GM23248 (cell line): Measurements from ENCODE around the gene ASB4. TPM values are rescaled to one million over a fixed set of nuclear protein-coding genes. Genes with fewer than 3 reads are reported as not detected.
A peak's percentile ranks its signal among the peaks of the same experiment; 100 is the strongest.

ENCODE experiments used
- DNase-seq: peaks from one replicate; pipeline ENCODE4 v3.0.0-alpha.2; 2015
- H2AFZ ChIP-seq: fragments of 200-600 bp; sonication (generic); 2 replicates; pipeline ENCODE4 v1.6.1; 2016; ENCODE audit warnings: antibody characterized with exemption
- H3F3A ChIP-seq: fragments of 200-600 bp; sonication (generic); 2 replicates; pipeline ENCODE4 v1.6.1; 2016; ENCODE audit warnings: mild to moderate bottlenecking, antibody characterized with exemption, mixed run types; ENCODE audit not compliant: insufficient read depth
- H3K27ac ChIP-seq: fragments of 200-600 bp; sonication (generic); 2 replicates; pipeline ENCODE4 v1.5.1; 2016; ENCODE audit warnings: mild to moderate bottlenecking
- H3K27me3 ChIP-seq: fragments of 200-600 bp; sonication (generic); replicated peaks from 2 replicates; pipeline ENCODE4 v1.6.1; 2016; ENCODE audit warnings: mild to moderate bottlenecking; ENCODE audit not compliant: insufficient read depth
- H3K36me3 ChIP-seq: fragments of 200-600 bp; sonication (generic); 2 replicates; pipeline ENCODE4 v1.6.1; 2016; ENCODE audit warnings: low read depth, mild to moderate bottlenecking
- H3K4me1 ChIP-seq: fragments of 200-600 bp; sonication (generic); 2 replicates; pipeline ENCODE4 v1.6.1; 2016; ENCODE audit warnings: mild to moderate bottlenecking; ENCODE audit not compliant: insufficient read depth
- H3K4me2 ChIP-seq: fragments of 200-600 bp; sonication (generic); one replicate; pipeline ENCODE4 v1.6.1; 2016; ENCODE audit warnings: mild to moderate bottlenecking; ENCODE audit not compliant: unreplicated experiment
- H3K4me3 ChIP-seq: fragments of 200-600 bp; sonication (generic); 2 replicates; pipeline ENCODE4 v1.5.1; 2016; ENCODE audit warnings: mild to moderate bottlenecking
- H3K79me2 ChIP-seq: fragments of 200-600 bp; sonication (generic); 2 replicates; pipeline ENCODE4 v1.6.1; 2016; ENCODE audit warnings: mild to moderate bottlenecking; ENCODE audit not compliant: insufficient read depth
- H3K9ac ChIP-seq: fragments of 200-600 bp; sonication (generic); 2 replicates; pipeline ENCODE4 v1.6.1; 2016; ENCODE audit warnings: mild to moderate bottlenecking
- H3K9me2 ChIP-seq: fragments of 200-600 bp; sonication (generic); 2 replicates; pipeline ENCODE4 v1.6.1; 2016; ENCODE audit warnings: mixed run types, mild to moderate bottlenecking, moderate library complexity; ENCODE audit not compliant: insufficient read depth
- H3K9me3 ChIP-seq: fragments of 200-600 bp; sonication (generic); one replicate; pipeline ENCODE4 v1.6.1; 2017; ENCODE audit warnings: low read depth
- H4K20me1 ChIP-seq: fragments of 200-600 bp; sonication (generic); 2 replicates; pipeline ENCODE4 v1.6.0; 2016; ENCODE audit not compliant: insufficient read depth
- EZH2 ChIP-seq: fragments of 200-600 bp; sonication (generic); IDR thresholded peaks from 2 replicates; pipeline ENCODE4 v1.6.1; 2018; ENCODE audit warnings: antibody characterized with exemption, mild to moderate bottlenecking; ENCODE audit not compliant: insufficient read depth, poor library complexity, severe bottlenecking
- EZH2phosphoT487 ChIP-seq: fragments of 200-600 bp; sonication (generic); IDR thresholded peaks from 2 replicates; pipeline ENCODE4 v1.6.1; 2018; ENCODE audit warnings: antibody characterized with exemption, moderate library complexity, mild to moderate bottlenecking, low read depth; ENCODE audit not compliant: insufficient read depth
- WGBS, 2 experiments: methylation state at CpG; one replicate each; pipeline ENCODE4 v1.1.6; 2015 to 2017; ENCODE audit warnings: low lambda C conversion rate in 2 of 2, low coverage in 1 of 2; ENCODE audit errors: missing lambda C conversion rate in 2 of 2; 5-methylcytosine and 5-hydroxymethylcytosine counted together
- in situ Hi-C: fragments of 300-500 bp; cut with MboI; formaldehyde crosslinking; loops from 2 replicates; pipeline ENCODE4 v1.15.0; 2020
- polyA plus RNA-seq: library from polyadenylated mRNA; unstranded; fragments of >200 nt; fragmentation: Nextera tagmentation; extraction: Ambion mirVana; gene quantifications from 2 replicates; pipeline ENCODE4 v1.2.1, GENCODE V29; 2016
- total RNA-seq: library from RNA; depleted of rRNA; stranded (reverse); fragments of >200 nt; shearing (Covaris generic); gene quantifications from 2 replicates; pipeline ENCODE4 v1.2.3, GENCODE V29; 2014

The ASB4 gene
- total and polyA plus RNA-seq, 2 experiments from 2014 or later, result not detected

GRCh38 chr7:95526128-95526738, 40.5 kb downstream of the ASB4 start:
- Histone ChIP-seq H3K4me1 (no peaks in the 10 kb centered on the region), H3K27ac (no peak overlapping the region), H3K4me2 (no peak overlapping the region), H3K9ac (no peak overlapping the region), H3K27me3 (peaks cover 19% of the 10 kb centered on the region), H3K9me2 (no peaks in the 10 kb centered on the region), H3F3A (no peaks in the 10 kb centered on the region), H3K79me2 (no peaks in the 10 kb centered on the region), H4K20me1 (no peaks in the 10 kb centered on the region), H3K9me3 (no peaks in the 10 kb centered on the region), H3K4me3 (no peak overlapping the region), H3K36me3 (no peaks in the 10 kb centered on the region), H2AFZ (no peak overlapping the region)
- in situ Hi-C loops, result loop anchor here (25.0 kb wide), 1 partner anchor 336 kb away; no protein-coding TSS in a partner anchor
- DNase-seq, result no peak
- TF ChIP-seq EZH2phosphoT487 (no peak), EZH2 (no peak)
- 43 to 44% methylated on average over 7 of the region's 7 CpGs for WGBS, 2 experiments

GRCh38 chr7:95527033-95527775, 41.5 kb downstream of the ASB4 start:
- H3K4me3 ChIP-seq, result no peak overlapping the region
- H3K27ac ChIP-seq, result no peak overlapping the region
- in situ Hi-C loops, result loop anchor here (25.0 kb wide), 1 partner anchor 335 kb away; no protein-coding TSS in a partner anchor
- no peaks in the 10 kb centered on the region for H3K4me1 ChIP-seq
- H3K27me3 ChIP-seq, result peaks cover 10% of the 10 kb centered on the region
- H3K9me2 ChIP-seq, result no peaks in the 10 kb centered on the region
- no peaks in the 10 kb centered on the region for H3K36me3 ChIP-seq
- no peak overlapping the region for H2AFZ ChIP-seq
- DNase-seq, result peak; percentile 73
- no peaks in the 10 kb centered on the region for H3F3A ChIP-seq
- no peaks in the 10 kb centered on the region for H3K9me3 ChIP-seq
- no peaks in the 10 kb centered on the region for H3K79me2 ChIP-seq
- H3K9ac ChIP-seq, result no peak overlapping the region
- WGBS, 2 experiments, result 19 to 22% methylated on average over 5 of the region's 5 CpGs
- no peak for TF ChIP-seq EZH2phosphoT487
- TF ChIP-seq EZH2, result no peak
- H3K4me2 ChIP-seq, result no peak overlapping the region
- no peaks in the 10 kb centered on the region for H4K20me1 ChIP-seq

GRCh38 chr7:95527776-95528250, 42.1 kb downstream of the ASB4 start:
- Histone ChIP-seq H3K79me2 (no peaks in the 10 kb centered on the region), H3K4me2 (no peak overlapping the region), H3K27me3 (peaks cover 5% of the 10 kb centered on the region), H3K36me3 (no peaks in the 10 kb centered on the region), H4K20me1 (no peaks in the 10 kb centered on the region), H3K4me1 (no peaks in the 10 kb centered on the region), H3K27ac (no peak overlapping the region), H3K9me2 (no peaks in the 10 kb centered on the region), H3F3A (no peaks in the 10 kb centered on the region), H2AFZ (no peak overlapping the region), H3K9ac (no peak overlapping the region), H3K4me3 (no peak overlapping the region), H3K9me3 (no peaks in the 10 kb centered on the region)
- WGBS, 2 experiments, result 62% methylated on average over 19 to 23 of the region's 23 CpGs
- in situ Hi-C loops, result loop anchor here (25.0 kb wide), 1 partner anchor 334 kb away; no protein-coding TSS in a partner anchor
- no peak for TF ChIP-seq EZH2
- TF ChIP-seq EZH2phosphoT487, result no peak
- DNase-seq, result no peak

- H3K9ac ChIP-seq, result no peak overlapping the region
- 78 to 89% methylated on average over 1 of the region's 1 CpG for WGBS, 2 experiments
- H3K4me3 ChIP-seq, result no peak overlapping the region
- in situ Hi-C loops, result loop anchor here (25.0 kb wide), 1 partner anchor 333 kb away; no protein-coding TSS in a partner anchor
- no peak overlapping the region for H3K27ac ChIP-seq
- H3K27me3 ChIP-seq, result no peaks in the 10 kb centered on the region
- no peak overlapping the region for H2AFZ ChIP-seq
- H3K36me3 ChIP-seq, result no peaks in the 10 kb centered on the region
- H3K9me2 ChIP-seq, result no peaks in the 10 kb centered on the region
- H4K20me1 ChIP-seq, result no peaks in the 10 kb centered on the region
- no peak for TF ChIP-seq EZH2
- no peak for TF ChIP-seq EZH2phosphoT487
- H3K4me2 ChIP-seq, result no peak overlapping the region
- no peaks in the 10 kb centered on the region for H3K79me2 ChIP-seq
- no peaks in the 10 kb centered on the region for H3K9me3 ChIP-seq
- no peaks in the 10 kb centered on the region for H3F3A ChIP-seq
- no peak for DNase-seq
- no peaks in the 10 kb centered on the region for H3K4me1 ChIP-seq
Observed at GRCh38 chr7:95529701-95530100, 44.0 kb downstream of the ASB4 start.
